ENCODE measurements around the gene ING5.

- TF ChIP-seq CTCF (IDR thresholded peaks at IDR 0.05; ENCODE audit: low read depth, low read length, poor library complexity, severe bottlenecking) (no peak), EZH2phosphoT487 (IDR thresholded peaks at IDR 0.05; ENCODE audit: borderline replicate concordance, low read length) (no peak)
Observed at GRCh38 chr2:241764275-241765241, 62.7 kb downstream of the ING5 start.
